CD4-positive, alpha-beta T cell treated with Interleukin-6 for 4 hours (primary cell): ENCODE results near the gene CRYL1.

Experiments
- DNase-seq: peaks from one replicate; pipeline ENCODE4 v3.0.0-alpha.2; 2020; ENCODE audit warnings: mixed read lengths

Gene CRYL1

GRCh38 chr13:20525144-20525600, 485 bp downstream of the CRYL1 start:
- DNase-seq, result peak; percentile 46

DNA sequence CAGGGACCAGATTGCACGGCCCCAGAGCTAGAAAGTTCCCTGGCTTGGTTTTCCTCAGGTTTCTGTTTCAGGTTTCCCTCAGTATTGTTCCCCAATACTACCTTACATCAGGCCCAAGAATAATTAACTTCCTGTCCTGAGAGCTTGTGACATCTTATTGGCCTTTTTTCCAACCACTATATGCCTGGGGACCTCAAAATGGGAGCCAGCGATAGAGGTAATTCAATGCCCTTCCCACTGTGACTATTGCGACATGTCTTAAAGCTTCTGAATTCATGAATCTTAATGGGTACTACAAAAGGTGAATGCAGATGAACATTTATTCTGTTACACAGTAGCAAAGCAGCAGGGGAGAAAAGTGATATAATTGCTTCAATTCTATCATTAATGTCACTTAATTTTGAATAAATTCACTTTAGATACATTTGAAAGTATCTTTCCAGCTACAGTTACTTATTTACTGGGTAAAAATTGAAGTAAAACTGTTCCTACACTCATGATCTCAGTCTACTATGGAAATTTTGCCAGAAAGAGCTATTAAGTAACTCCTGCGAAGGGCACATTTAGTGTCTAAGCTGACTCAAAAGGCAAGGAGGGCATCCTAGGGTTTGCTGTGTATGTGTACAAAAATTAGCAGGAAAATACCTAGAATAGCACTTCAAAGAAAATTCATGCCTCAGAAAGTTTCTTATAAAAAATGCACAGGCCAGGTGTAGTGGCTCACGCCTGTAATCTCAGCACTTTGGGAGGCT, 4.1 kb downstream of the CRYL1 start:
- DNase-seq, result no peak

DNA sequence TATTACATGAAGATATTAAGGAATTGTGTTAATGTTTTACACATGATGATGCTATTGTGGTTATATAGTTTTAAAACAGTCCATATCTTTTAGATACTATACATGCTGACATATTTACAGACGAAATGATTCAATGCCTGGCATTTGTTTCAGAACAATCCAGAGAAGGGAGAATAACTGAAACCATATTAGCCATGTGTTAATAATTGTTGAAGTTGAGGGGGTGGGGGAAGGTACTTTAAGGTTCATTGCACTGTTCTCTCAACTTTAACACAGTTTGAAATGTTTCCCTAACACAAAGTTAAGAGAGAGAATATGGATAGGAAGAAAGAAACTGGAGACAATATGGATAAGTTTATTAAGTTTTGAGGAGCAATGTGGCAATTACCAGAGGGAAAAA, 5.8 kb downstream of the CRYL1 start:
- DNase-seq, result no peak

DNA sequence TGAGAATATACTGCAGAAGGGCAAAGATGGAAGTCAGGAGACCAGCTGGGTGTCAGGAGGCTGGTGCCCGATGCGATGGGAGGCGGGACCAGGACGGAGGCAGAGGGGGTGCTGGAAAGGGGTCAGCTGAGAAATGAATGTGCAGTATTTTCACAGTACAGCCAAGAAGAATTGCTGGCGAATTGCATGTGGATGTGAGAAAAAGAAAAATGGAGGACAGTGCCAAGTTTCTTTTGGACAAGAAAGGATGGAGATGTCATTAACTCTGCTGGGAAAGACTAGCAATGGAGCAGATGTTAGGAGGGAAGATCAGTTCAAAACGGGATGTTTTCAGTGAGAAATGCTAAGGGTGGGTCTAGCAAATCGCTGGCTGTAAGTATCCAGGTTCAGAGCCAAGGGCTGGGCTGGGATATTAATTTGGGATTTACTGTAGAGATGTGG, 7.0 kb downstream of the CRYL1 start:
- DNase-seq, result no peak

DNA sequence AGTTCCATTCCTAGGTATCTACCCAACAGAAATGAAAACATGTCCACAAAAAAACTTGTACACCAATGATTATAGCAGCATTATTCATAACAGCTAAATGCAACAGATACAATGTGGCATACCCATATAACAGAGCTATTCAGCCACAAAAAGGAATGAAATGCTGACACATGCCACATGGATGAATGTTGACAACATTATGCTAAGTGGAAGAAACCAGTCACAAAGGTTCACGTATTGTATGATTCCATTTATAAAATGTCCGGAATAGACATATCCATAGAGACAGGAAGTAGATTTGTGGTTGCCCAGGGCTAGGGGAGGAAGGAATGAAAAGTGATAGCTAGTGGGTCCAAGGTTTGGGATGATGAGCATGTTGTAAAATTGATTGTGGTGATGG, 10.8 kb downstream of the CRYL1 start:
- no peak for DNase-seq

DNA sequence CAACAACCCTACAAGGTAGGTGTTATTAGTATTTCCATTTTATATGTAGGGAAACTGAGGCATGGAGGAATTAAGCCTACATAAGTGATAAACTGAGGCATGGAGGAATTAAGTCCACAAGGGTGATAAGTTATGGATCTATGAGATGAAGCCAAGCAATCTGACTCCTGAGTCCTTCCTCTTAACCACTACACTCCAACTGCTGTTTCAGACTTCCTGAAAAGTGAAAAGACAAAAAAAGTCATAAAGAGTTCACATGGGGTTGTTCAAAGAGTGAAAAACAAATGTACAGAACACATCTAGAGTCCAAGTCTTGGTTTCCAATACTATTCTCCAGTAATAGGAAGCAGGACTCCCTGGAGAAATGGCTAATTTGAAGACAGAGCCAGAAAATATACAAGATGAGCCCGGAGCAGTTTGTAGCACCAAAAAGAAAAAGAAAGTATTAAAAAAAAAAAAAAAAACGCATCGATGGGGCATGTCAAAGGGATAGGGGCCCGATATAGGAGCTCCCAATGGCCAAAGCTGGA, 12.1 kb downstream of the CRYL1 start:
- DNase-seq, result no peak

DNA sequence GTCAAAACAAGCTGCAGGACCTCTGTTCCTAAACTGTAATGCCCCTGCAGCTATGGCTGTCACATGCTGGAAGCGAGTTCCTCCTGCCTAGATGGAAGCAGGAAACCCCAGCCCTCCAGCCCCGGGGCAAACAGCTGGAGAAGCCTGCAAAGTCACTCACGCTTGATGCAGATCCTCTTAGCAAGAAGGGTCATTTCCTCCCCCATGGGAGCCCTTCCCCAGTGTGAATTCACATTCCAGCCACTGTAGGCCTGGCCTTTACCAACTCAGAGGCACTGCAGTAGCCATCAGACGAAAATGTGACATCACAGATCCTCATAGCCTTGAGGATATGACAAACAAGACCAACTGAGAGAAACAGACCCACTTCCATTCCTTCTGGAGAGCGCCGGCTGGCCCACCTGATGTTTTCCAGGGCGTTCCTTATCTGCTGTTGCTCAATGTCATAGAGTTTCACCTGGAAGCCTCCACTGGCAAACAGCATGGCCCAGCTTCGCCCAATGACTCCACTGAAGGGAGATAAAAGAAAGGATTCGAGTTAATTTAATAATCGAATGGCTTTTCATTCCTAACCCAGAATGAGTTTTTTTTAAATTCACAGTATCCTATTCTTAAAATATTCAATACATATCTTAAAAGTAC, 13.5 kb downstream of the CRYL1 start:
- no peak for DNase-seq

DNA sequence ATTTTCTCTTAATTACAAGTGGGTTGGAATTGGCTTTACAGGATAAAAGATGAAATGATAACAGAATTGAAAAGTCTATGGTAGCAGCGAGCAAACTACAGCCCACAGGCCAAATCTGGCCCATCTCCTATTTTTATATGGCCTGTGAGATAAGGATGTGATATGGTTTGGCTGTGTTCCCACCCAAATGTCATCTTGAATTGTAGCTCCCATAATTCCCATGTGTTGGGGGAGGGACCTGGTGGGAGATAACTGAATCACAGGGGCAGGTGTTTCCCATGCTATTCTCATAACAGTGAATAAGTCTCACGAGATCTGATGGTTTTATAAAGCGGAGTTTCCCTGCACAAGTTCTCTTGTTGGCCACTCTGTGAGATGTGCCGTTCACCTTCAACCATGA, 19.0 kb downstream of the CRYL1 start:
- no peak for DNase-seq

DNA sequence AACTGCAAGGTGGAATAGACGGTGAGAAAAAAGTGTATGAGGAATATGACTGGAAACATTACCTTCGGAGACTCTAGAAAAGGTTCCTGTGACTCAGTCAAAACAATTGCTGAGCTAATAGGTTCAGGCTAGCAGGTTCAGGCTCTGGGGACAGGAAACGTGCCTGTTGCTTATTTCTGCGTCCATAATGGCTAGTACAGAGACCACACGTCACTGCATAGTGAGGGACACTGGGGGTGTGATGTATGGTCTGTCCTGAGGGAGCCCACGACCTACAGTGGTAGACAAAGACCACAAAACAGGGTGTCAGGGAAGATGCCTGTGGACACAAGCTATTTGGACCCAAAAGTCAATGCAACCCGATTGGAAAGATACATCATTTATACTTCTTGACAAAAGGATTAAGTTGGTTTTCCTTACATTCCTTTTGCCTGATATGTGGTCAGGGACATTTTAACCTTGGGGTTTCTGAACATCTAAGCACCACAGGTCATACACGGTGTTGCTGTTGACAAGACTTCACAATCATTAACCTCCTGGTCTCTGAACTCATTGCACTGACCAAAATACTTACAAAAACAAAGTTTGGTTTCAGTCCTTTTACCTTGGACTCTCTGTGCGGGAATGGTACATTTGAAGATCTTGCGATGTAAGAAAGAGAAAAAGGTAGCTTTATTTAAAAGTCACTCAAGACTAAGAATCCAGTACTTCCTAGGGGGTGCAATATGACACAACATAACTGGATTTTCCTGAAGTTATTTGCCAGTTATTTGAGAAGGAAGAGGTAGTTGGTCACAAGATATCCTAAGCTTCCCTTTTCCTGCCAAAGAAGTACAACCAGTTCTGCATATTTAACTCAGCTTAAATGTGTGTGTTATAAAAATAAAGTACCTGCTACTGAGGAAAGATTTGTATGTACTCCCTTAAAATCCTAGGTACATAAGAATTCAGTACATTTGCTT, 20.0 kb downstream of the CRYL1 start:
- no peak for DNase-seq

GRCh38 chr13:20503088-20504083, 22.3 kb downstream of the CRYL1 start:
- no peak for DNase-seq

GRCh38 chr13:20501592-20501991, 24.1 kb downstream of the CRYL1 start:
- DNase-seq, result no peak

GRCh38 chr13:20501120-20501519, 24.5 kb downstream of the CRYL1 start:
- DNase-seq, result no peak

GRCh38 chr13:20499986-20500385, 25.7 kb downstream of the CRYL1 start:
- no peak for DNase-seq

- no peak for DNase-seq
These were observed 27.0 kb downstream of the CRYL1 start for GRCh38 chr13:20498659-20499058.

GRCh38 chr13:20498129-20498528, 27.5 kb downstream of the CRYL1 start:
- DNase-seq, result no peak

DNA sequence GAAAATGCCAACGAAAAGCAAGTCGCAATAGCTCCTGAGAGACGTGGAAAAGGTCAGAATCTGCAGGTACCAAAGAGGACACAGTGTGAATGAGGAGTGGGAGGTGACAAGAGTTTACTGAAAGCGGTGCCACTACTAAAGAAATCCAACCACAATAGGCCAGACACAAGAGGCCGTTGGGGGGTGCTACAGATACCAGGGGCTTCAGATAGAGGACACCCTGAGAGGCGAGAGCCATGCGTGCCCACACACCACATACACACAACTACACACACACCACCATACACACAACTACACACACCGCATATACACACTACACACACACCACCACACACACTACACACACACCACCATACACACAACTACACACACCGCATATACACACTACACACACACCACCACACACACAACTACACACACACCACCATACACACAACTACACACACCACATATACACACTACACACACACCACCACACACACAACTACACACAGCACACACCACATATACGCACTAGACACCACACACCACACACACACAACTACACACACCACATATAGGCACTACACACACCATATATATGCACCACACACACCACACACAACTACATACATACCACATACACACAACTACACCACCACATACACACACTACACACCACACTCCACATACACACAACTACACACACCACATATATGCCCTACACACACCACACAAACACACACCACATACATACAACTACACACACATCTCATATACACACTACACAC, 28.5 kb downstream of the CRYL1 start:
- DNase-seq, result no peak

DNA sequence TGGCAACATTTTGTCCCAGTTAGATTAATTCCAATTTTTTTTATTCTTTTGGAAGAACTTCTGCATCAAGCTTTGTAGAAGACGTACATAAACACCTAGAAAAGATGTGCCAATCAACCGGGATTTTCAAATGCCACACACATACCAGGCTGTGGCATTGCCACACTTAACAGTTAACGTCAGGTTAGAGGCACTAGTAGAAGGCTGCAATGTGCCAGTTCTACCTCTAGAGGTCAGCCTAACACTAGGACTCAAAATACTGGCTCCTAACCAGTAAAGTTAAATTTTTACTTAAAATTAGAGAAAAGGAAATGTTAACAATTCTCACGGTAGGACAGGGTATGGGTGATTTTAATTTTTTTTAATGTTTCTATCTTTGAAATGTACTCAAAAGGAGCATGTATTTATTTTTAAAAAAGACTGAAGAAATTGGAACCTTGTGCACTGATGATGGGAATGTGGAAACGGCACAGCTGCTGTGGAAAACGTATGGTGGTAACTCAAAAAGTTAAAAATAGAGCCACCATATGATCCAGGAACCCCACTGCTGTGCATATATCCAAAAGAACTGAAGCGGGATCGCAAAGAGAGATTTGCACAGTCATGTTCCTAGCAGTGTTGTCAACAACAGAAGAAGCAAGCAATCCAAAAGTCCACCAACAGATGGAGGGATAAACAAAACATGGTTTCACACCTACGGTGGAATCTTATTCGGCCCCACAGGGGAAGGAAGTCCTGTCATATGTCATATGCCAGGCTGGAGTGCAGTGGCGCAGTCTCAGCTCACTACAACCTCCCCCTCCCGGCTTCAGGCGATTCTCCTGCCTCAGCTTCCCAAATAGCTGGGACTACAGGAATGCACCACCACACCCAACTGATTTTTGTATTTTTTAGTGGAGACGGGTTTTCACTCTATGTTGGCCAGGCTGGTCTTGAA, 30.3 kb downstream of the CRYL1 start:
- DNase-seq, result peak; percentile 72

- no peak for DNase-seq
These were observed 31.0 kb downstream of the CRYL1 start for GRCh38 chr13:20494656-20495055.

GRCh38 chr13:20492641-20493040, 33.0 kb downstream of the CRYL1 start:
- peak; percentile 41 for DNase-seq

DNA sequence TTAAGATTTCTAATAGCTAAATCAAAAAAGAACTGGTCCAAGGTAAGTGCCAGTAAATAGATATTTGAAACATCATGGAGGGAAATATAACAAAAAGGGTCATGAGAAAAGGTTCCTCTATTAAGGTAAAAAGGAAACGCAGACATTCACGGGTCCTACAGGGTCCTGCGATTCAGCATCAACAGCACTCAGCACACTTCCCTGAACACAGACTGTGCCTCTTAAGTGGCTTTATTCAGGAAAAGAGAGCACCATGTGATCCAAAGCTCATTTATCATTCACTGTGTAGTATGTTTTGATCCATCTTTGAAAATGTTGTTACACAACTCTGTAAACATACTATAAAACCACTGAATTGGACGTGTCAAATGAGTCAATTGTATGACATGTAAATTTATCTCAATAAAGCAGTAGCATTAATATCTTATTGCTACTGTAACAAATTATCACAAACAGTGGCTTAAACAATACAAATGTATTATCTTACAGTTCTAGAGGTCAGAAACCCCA, 33.7 kb downstream of the CRYL1 start:
- DNase-seq, result no peak
